Measurements from ENCODE around the gene CHD3. TPM values are rescaled to one million over a fixed set of nuclear protein-coding genes. Genes with fewer than 3 reads are reported as not detected.
"Not testable (repeated sequence)": the region's sequence is repeated elsewhere in the genome, so short reads cannot be mapped to it uniquely, and the experiment has no call there.

The CHD3 gene
- total RNA-seq, 1 experiment from 2014 or later, result 27.5 TPM

- DNase-seq (ENCODE audit: low read depth), result peak; percentile 98
Measured at GRCh38 chr17:7931709-7932482, 43.3 kb downstream of the CHD3 start, which contains the start of the genes CNTROB and TRAPPC1. TSS of gene CNTROB (plus strand) at chr17:7932206. CDS start at chr17:7933080, 874 bp downstream. TSS of gene TRAPPC1 (minus strand) at chr17:7931946. CDS start at chr17:7931829, 117 bp downstream.

DNA sequence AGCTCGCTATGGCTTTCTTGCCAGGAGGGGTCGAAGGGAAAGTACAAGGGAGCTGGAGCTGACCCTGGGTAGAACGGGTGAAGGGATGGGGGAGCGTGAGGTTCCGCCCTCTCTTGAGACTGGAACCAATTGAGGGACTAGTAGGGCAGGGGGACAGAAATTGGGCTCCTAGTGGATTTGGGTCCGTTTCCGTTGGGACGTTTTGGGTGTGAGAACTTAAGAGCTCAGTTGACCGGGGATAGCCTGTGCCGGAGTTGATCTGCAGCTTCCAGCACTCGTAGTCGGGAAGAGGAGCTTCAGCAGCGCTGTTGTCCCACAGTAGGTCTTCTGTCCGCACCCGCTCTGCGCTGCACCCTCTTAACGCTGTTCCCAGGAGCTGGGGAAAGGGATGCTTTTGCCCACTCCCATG is 43.9 kb downstream of the CHD3 start:
- DNase-seq (ENCODE audit: low read depth), result peak; percentile 9

DNA sequence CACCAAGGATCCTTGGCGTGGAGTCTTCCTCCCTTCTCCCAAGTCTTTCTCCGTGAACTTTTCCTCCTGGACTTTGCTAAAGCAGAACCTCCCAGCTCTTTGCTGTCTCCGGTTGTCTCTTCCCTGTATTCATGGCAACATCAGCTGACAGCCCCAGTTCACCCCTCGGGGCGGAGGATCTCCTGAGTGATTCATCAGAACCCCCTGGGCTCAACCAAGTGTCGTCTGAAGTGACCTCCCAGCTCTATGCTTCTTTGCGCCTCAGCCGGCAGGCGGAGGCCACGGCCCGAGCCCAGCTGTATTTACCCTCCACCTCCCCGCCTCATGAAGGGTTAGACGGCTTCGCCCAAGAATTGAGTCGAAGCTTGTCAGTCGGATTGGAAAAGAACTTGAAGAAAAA is 44.4 kb downstream of the CHD3 start:
- DNase-seq (ENCODE audit: low read depth), result peak; percentile 69

GRCh38 chr17:7935859-7936258 is 47.3 kb downstream of the CHD3 start:
- no peak for DNase-seq (ENCODE audit: low read depth)

GRCh38 chr17:7940034-7940433 is 51.4 kb downstream of the CHD3 start:
- DNase-seq (ENCODE audit: low read depth), result no peak

GRCh38 chr17:7940743-7941142 is 52.2 kb downstream of the CHD3 start:
- DNase-seq (ENCODE audit: low read depth), result no peak

- DNase-seq (ENCODE audit: low read depth), result no peak
Measured at GRCh38 chr17:7943291-7943690, 54.7 kb downstream of the CHD3 start.

DNA sequence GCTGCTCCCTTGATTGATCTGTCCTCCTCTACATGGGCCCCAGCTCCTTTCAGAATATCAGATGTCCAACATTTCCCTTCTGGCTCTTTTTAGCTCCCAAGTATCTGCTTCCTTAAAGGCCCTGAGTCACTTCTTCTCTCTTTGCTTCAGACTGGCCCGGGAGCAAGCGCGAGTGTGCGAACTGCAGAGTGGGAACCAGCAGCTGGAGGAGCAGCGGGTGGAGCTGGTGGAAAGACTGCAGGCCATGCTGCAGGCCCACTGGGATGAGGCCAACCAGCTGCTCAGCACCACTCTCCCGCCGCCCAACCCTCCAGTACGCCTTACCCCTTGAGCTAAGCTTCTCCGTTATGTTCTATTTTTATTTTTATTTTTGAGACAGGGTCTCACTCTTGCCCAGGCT is 55.7 kb downstream of the CHD3 start:
- DNase-seq (ENCODE audit: low read depth), result no peak

DNA sequence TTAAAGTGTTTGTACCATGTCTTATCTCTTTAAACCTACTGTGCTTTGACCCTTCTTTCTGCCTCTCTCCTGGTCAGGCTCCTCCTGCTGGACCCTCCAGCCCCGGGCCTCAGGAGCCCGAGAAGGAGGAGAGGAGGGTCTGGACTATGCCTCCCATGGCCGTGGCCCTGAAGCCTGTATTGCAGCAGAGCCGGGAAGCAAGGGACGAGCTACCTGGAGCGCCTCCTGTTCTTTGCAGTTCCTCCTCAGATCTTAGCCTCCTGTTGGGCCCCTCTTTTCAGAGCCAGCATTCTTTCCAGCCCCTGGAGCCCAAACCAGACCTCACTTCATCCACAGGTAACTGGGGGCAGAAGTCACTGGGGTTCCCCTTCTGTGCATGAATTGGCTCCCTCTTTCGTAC is 57.1 kb downstream of the CHD3 start:
- DNase-seq (ENCODE audit: low read depth), result no peak

DNA sequence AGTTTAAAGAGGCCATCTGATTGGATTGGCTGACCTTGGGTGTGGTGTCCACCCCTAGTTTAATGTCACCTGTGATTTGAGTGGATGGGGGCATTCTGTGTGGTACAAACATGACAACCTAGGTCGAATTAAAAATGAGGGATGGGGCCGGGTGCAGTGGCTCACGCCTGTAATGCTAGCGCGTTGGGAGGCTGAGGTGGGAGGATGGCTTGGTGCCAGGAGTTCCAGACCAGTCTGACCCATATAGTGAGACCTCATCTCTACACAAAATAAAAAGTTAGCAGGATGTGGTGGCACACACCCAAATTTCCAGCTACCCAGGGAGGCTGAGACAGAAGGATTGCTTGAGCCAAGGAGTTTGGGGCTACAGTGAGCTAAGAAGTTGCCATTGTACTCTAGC is 57.9 kb downstream of the CHD3 start:
- DNase-seq (ENCODE audit: low read depth), result no peak

- no peak for DNase-seq (ENCODE audit: low read depth)
Measured at GRCh38 chr17:7947651-7948050, 59.1 kb downstream of the CHD3 start.

- no peak for DNase-seq (ENCODE audit: low read depth)
Measured at GRCh38 chr17:7950578-7950977, 62.0 kb downstream of the CHD3 start.

DNA sequence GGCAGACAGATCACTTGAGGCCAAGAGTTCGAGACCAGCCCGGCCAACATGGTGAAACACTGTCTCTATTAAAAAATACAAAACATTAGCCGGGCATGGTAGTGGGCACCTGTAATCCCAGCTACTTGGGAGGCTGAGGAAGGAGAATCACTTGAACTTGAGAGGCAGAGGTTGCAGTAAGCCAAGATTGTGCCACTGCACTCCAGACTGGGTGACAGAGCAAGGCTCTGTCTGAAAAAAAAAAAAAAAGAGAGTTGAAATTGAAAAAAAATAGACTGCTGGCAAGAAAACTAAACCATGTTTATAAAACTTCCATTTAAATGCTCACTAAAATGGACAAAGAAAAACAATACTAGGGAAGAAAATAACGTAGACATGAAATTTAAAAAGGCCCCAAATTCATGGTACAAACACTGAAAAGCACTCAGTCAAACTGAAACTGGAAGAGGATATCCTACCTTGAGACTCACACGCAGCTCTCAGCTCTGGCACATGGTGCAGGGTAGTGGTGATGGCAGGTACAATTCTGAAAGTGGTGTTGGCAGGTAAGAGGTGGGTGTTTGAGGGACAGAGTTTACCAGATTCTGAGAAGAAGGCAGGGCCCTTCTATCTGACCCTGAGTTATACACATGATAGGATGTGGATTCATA is 62.7 kb downstream of the CHD3 start:
- DNase-seq (ENCODE audit: low read depth), result no peak

DNA sequence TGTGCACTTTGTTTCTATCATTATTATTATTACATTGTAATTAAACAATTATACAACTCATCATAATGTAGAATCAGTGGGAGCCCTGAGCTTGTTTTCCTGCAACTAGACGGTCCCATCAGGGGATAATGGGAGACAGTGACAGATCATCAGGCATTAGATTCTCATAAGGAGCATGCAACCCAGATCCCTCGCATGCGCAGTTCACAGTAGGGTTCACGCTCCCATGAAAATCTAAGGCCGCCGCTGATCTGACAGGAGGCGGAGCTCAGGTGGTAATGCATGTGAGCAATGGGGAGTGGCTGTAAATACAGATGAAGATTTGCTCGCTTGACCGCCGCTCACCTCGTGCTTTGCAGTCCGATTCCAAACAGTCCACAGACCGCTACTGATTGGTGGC is 64.7 kb downstream of the CHD3 start:
- not testable (repeated sequence) for DNase-seq (ENCODE audit: low read depth)

DNA sequence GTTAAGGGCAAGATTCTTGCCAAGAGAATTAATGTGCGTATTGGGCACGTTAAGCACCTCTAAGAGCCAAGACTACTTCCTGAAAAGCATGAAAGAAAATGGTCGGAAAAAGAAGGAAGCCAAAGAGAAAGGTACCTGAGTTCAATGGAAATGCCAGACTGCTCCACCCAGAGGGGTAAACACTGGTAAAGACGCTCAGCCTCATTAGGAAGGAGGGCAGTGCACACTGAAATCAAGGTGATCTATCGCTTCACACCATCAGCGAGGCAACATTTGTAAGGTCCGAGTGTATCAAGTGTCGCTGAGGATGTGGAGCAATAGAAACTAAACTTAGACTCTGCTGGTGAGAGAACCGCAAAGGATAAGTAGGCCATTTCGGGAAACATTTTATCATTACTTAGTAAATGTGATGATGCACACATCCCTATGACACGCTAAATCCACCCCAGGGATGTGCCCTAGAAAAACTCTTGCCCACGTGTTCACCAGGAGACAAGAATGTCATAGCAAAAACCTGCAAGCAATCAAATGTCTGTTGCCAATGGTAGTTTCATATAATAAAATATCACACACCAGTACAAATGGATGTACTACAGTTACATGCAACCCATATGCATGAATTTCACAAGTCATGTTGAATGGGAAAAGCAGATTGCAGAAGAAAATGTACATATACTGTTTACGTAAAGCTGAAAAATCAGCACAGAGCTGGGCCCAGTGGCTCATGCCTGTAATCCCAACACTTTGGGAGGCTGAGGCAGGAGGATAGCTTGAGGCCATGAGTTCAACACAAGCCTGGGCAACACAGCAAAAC is 67.0 kb downstream of the CHD3 start:
- DNase-seq (ENCODE audit: low read depth), result no peak

DNA sequence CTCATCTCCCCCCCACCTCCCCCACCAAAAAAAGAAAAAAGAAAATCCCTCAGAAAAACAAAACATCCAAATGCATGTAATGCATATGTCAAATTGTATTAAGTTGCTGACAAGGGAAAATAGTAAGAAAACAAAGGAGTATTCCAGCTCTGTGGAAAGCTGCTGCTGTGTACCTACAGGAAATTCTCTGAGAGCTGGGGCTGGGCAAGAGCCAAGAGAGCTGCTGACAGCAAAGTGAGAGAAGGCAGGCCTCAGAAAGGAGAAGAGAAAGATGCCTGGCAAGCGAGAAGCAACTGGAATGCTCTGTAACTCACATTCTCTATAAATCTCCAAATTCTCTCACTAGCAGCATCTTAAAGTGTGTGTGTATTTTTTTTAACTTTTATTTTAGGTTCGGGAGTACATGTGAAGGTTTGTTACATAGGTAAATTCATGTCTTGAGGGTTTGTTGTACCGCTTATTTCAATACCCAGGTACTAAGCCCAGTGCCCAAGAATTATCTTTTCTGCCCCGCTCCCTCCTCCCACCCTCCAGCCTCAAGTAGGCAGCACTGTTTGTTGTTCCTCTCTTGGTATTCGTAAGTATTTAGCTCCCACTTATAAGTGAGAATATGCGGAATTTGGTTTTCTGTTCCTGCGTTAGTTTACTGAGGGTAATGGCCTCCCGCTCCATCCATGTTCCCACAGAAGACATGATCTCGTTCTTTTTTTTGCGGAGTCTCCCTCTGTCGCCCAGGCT is 67.8 kb downstream of the CHD3 start:
- no peak for DNase-seq (ENCODE audit: low read depth)

GRCh38 chr17:7959503-7960253 is 71.1 kb downstream of the CHD3 start:
- no peak for DNase-seq (ENCODE audit: low read depth)

- no peak for DNase-seq (ENCODE audit: low read depth)
Measured at GRCh38 chr17:7961421-7961820, 72.8 kb downstream of the CHD3 start.

All from Daoy (cell line).